ENCODE measurements around the gene VPS35L. TPM values are rescaled to one million over a fixed set of nuclear protein-coding genes. Genes with fewer than 3 reads are reported as not detected.
A peak's percentile ranks its signal among the peaks of the same experiment; 100 is the strongest.

VPS35L gene
- total RNA-seq, 1 experiment from 2014 or later: 14.2 TPM

DNA sequence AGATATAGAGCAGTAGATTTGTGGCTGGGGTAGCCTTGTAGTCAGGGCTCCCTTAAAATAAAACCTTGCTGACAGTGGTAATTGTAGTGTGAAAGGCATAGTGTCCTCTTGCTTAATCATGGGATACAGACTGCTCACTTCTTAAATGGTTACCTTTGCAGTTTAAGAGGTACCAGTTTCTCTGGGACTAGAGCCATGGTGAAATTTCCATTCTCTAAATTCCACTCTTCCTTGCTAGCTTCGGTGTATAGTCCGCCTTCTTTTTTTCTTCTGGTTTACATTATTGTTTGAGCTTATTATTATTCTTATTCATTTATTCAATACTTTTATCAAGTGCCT is 30.1 kb upstream of the VPS35L start:
- Mint-ChIP-seq H3K27ac (ENCODE audit: unreplicated experiment) (no peak overlapping the region), H3K36me3 (ENCODE audit: insufficient read depth, unreplicated experiment) (peaks cover 41% of the 10 kb centered on the region), H3K9me3 (ENCODE audit: low read depth, unreplicated experiment) (no peaks in the 10 kb centered on the region), H3K4me3 (ENCODE audit: low read depth, unreplicated experiment) (peak overlapping the region; percentile 86), H3K27me3 (ENCODE audit: unreplicated experiment) (no peaks in the 10 kb centered on the region), H3K4me1 (ENCODE audit: low read depth, unreplicated experiment) (peaks cover 15% of the 10 kb centered on the region)
- intact Hi-C loops (cut with micrococcal nuclease; ENCODE audit: unreplicated experiment): loop anchor here (10.0 kb wide), 1 partner anchor 431 kb away; no protein-coding TSS in a partner anchor
- no peak for TF ChIP-seq CTCF (IDR thresholded peaks at IDR 0.05; ENCODE audit: unreplicated experiment)
- no peak for DNase-seq
- CTCF ChIA-PET: interaction anchor here (1.2 kb wide), 1 partner anchor 132 kb away, joined by 4 read pairs; no protein-coding TSS in a partner anchor
- BruUV-seq (replicated peaks): no TSS peak

DNA sequence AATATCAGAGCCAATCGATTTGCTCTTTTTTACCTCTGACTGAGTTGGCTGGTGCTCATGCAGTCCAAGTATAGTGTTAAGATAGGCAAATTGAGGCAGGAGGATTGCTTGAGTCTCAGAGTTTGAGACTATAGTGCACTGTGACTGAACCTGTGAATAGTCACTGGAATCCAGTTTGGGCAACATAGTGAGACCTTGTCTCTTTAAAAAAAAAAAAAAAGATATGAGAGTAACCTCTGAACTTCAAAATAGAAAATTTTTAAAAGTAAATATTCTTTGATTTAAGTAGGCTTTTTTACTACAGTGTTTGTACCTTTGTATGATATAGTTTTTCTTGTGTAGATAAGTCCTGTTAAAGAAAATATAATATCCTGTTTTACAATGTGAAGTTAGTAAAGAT is 28.3 kb upstream of the VPS35L start:
- H3K4me1 Mint-ChIP-seq (ENCODE audit: low read depth, unreplicated experiment): peaks cover 15% of the 10 kb centered on the region
- H3K27me3 Mint-ChIP-seq (ENCODE audit: unreplicated experiment): no peaks in the 10 kb centered on the region
- CTCF ChIA-PET: no interaction called here
- TF ChIP-seq CTCF (IDR thresholded peaks at IDR 0.05; ENCODE audit: unreplicated experiment): no peak
- intact Hi-C loops (cut with micrococcal nuclease; ENCODE audit: unreplicated experiment): loop anchor here (10.0 kb wide), 1 partner anchor 432 kb away; no protein-coding TSS in a partner anchor
- no peaks in the 10 kb centered on the region for H3K9me3 Mint-ChIP-seq (ENCODE audit: low read depth, unreplicated experiment)
- peaks cover 23% of the 10 kb centered on the region for H3K36me3 Mint-ChIP-seq (ENCODE audit: insufficient read depth, unreplicated experiment)
- BruUV-seq (replicated peaks): no TSS peak
- H3K27ac Mint-ChIP-seq (ENCODE audit: unreplicated experiment): no peak overlapping the region
- DNase-seq: no peak
- H3K4me3 Mint-ChIP-seq (ENCODE audit: low read depth, unreplicated experiment): no peak overlapping the region

DNA sequence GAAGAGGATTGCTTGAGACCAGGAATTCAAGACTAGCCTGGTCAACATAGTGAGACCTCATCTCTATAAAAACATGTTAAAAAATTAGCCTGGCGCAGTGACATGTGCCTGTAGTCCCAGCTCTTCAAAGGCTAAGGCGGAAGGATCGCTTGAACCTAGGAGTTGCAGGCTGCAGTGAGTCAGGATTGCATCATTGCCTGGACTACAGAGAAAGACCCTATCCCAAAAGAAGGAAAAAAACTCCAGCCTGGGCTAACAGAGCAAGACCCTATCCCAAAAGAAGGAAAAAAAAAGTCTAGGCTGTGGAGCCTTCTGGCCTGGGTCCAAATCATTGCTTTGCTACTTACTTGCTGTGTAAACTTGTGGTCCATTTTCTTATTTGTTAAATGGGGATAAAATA is 26.8 kb upstream of the VPS35L start:
- intact Hi-C loops (cut with micrococcal nuclease; ENCODE audit: unreplicated experiment): loop anchor here (10.0 kb wide), 1 partner anchor 434 kb away; no protein-coding TSS in a partner anchor
- Mint-ChIP-seq H3K36me3 (ENCODE audit: insufficient read depth, unreplicated experiment) (peaks cover 14% of the 10 kb centered on the region), H3K27me3 (ENCODE audit: unreplicated experiment) (no peaks in the 10 kb centered on the region), H3K4me3 (ENCODE audit: low read depth, unreplicated experiment) (no peak overlapping the region), H3K27ac (ENCODE audit: unreplicated experiment) (no peak overlapping the region), H3K9me3 (ENCODE audit: low read depth, unreplicated experiment) (no peaks in the 10 kb centered on the region), H3K4me1 (ENCODE audit: low read depth, unreplicated experiment) (peaks cover 15% of the 10 kb centered on the region)
- BruUV-seq (replicated peaks): no TSS peak
- no peak for DNase-seq
- CTCF ChIA-PET: no interaction called here
- no peak for TF ChIP-seq CTCF (IDR thresholded peaks at IDR 0.05; ENCODE audit: unreplicated experiment)

DNA sequence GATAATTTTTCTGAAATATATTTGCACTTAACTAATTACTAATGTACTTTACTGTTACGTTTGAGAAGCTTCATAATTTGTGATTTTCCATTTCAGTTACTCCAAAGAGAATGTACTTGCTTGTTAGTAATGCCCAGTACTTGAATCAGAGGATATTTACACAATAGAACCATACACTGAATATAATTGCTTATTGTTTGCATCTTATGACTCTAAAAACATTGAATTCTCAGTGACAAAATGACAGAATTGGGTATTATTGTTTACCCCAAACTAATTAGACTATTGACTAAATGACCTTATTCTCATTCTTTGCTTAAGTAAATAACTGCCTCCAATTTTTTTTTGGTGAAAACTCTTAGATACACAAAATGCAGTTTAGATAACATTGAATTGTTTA is 22.9 kb upstream of the VPS35L start:
- BruUV-seq (replicated peaks): no TSS peak
- intact Hi-C loops (cut with micrococcal nuclease; ENCODE audit: unreplicated experiment): no loop called here
- Mint-ChIP-seq H3K4me3 (ENCODE audit: low read depth, unreplicated experiment) (no peak overlapping the region), H3K36me3 (ENCODE audit: insufficient read depth, unreplicated experiment) (peaks cover 4% of the 10 kb centered on the region), H3K4me1 (ENCODE audit: low read depth, unreplicated experiment) (no peaks in the 10 kb centered on the region), H3K27ac (ENCODE audit: unreplicated experiment) (no peak overlapping the region), H3K9me3 (ENCODE audit: low read depth, unreplicated experiment) (no peaks in the 10 kb centered on the region), H3K27me3 (ENCODE audit: unreplicated experiment) (no peaks in the 10 kb centered on the region)
- no peak for TF ChIP-seq CTCF (IDR thresholded peaks at IDR 0.05; ENCODE audit: unreplicated experiment)
- CTCF ChIA-PET: no interaction called here
- no peak for DNase-seq

All from Calu3 (cell line).